ENCODE data around the gene DSP.

DSP gene

DNA sequence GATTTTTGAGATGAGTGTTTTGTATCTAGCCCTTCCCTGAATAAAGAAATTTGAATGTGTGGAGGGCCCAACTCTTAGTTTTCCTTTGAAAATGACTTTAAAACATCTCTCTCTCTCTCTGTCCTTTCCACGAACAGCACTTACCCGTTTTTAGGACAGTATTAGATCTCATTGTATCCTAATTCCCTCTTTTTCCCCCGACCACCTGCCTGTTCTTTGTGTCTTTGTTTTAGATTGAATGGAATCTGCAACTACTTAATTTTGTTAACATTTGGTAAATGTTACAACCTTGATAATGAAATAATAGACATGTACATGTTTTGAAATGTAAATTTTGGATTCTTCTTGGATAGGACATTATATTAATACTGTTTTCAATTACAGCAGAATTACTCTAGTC lies 3.1 kb downstream of the DSP start:
- peak overlapping the region; percentile 37 to 76 for H3K4me3 ChIP-seq (ENCODE audit: low read depth in 1 of 2, low read length in 2 of 2)
- H3K9ac ChIP-seq (ENCODE audit: low read depth in 1 of 2, low read length in 2 of 2) = peak overlapping the region; percentile 59 to 98
- H3K9me3 ChIP-seq (ENCODE audit: control insufficient read depth in 1 of 2, low read length in 2 of 2) = no peaks in the 10 kb centered on the region
- no peaks in the 10 kb centered on the region for H3K36me3 ChIP-seq (ENCODE audit: control insufficient read depth in 1 of 2, insufficient read depth in 2 of 2, low read length in 2 of 2)
- H3K4me1 ChIP-seq (ENCODE audit: control insufficient read depth in 1 of 2, insufficient read depth in 2 of 2, low read length in 2 of 2) = peaks cover 13 to 28% of the 10 kb centered on the region in 2 donors
- H3K27ac ChIP-seq (ENCODE audit: low read depth, low read length) = no peak overlapping the region
- peaks cover 2 to 6% of the 10 kb centered on the region in 2 donors for H3K27me3 ChIP-seq (ENCODE audit: control insufficient read depth in 1 of 2, insufficient read depth in 2 of 2, low read length in 2 of 2)

DNA sequence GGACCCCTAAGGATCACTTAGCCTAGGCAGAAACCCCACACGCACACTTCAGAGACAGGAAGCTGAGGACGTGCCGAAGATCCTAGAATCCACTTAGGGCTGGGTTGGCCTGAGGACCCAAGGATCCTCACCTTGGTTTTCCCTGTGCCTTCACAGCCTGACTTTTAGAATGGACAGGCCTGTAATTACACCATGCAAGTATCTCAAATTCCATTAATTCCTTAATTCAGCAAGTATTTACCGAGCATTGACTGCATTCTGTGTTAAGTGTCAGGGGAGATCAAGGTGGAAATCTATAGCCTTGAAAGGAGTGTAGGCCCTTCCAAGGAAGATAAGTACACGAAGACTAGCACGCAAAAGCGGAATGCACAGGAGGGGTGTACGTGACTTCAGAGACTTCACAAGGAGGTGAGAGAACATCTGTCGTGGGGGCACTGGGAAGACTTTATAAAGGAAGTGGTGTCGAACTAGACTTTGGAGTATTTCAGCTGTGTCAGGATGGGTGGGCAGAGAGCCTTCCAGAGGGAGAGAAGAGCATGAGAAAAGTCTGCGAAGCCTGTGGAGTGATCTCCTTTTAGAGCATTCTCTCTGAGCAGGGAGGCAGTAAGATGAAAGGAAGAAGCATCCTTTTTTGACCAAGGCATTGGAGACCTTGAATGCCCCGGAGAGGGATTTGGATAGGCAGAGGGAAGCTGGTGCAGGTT lies 4.0 kb downstream of the DSP start:
- peaks cover 2 to 4% of the 10 kb centered on the region in 2 donors for H3K27me3 ChIP-seq (ENCODE audit: control insufficient read depth in 1 of 2, insufficient read depth in 2 of 2, low read length in 2 of 2)
- H3K27ac ChIP-seq (ENCODE audit: low read depth, low read length) = peak overlapping the region; percentile 30
- peak overlapping the region; percentile 7 to 98 for H3K9ac ChIP-seq (ENCODE audit: low read depth in 1 of 2, low read length in 2 of 2)
- H3K4me3 ChIP-seq (ENCODE audit: low read depth in 1 of 2, low read length in 2 of 2) = peak overlapping the region; percentile 37 to 76
- H3K36me3 ChIP-seq (ENCODE audit: control insufficient read depth in 1 of 2, insufficient read depth in 2 of 2, low read length in 2 of 2) = no peaks in the 10 kb centered on the region
- no peaks in the 10 kb centered on the region for H3K9me3 ChIP-seq (ENCODE audit: control insufficient read depth in 1 of 2, low read length in 2 of 2)
- H3K4me1 ChIP-seq (ENCODE audit: control insufficient read depth in 1 of 2, insufficient read depth in 2 of 2, low read length in 2 of 2) = peaks cover 14 to 32% of the 10 kb centered on the region in 2 donors

DNA sequence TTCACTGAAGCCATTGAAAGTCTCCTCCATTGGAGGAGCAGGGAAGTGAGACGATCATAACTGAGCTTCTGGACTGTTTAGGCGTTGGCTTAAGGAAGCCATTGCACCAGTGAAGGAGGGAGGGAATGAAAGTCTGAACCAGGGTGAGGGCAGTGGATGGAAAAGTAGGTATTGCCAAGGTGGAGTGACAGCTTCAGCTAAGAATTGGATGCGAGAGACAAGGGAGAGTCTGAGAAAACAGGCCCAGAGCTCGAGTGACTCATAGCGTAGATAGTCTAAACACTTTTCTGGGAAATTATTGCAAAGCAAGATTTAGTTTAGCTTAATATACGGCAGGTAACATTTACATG lies 4.5 kb downstream of the DSP start:
- H3K4me1 ChIP-seq (ENCODE audit: control insufficient read depth in 1 of 2, insufficient read depth in 2 of 2, low read length in 2 of 2) = peaks cover 14 to 33% of the 10 kb centered on the region in 2 donors
- no peaks in the 10 kb centered on the region for H3K36me3 ChIP-seq (ENCODE audit: control insufficient read depth in 1 of 2, insufficient read depth in 2 of 2, low read length in 2 of 2)
- H3K27ac ChIP-seq (ENCODE audit: low read depth, low read length) = no peak overlapping the region
- peaks cover 2 to 3% of the 10 kb centered on the region in 2 donors for H3K27me3 ChIP-seq (ENCODE audit: control insufficient read depth in 1 of 2, insufficient read depth in 2 of 2, low read length in 2 of 2)
- H3K9me3 ChIP-seq (ENCODE audit: control insufficient read depth in 1 of 2, low read length in 2 of 2) = no peaks in the 10 kb centered on the region
- peak overlapping the region; percentile 7 to 98 for H3K9ac ChIP-seq (ENCODE audit: low read depth in 1 of 2, low read length in 2 of 2)
- peak overlapping the region; percentile 37 to 76 for H3K4me3 ChIP-seq (ENCODE audit: low read depth in 1 of 2, low read length in 2 of 2)

DNA sequence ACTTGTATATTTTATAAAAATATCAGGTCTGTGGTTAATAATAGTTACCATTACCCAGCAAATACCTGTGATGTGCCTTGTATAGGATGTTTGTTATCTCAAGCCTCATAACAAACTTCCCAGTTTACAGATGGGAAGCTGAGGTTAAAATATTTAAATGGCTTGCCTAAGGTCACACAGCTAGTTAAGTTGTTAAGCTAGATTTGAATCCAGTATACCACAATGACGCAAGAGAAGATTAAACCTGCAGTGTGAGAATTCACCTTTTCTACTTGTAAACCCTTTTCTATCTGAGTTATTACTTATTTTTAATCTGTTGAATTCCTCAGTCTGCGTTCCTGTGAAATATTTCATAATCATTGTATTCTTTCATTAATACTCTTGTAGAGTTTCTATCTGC lies 4.9 kb downstream of the DSP start:
- peaks cover 14 to 33% of the 10 kb centered on the region in 2 donors for H3K4me1 ChIP-seq (ENCODE audit: control insufficient read depth in 1 of 2, insufficient read depth in 2 of 2, low read length in 2 of 2)
- H3K27me3 ChIP-seq (ENCODE audit: control insufficient read depth in 1 of 2, insufficient read depth in 2 of 2, low read length in 2 of 2) = peaks cover 2 to 3% of the 10 kb centered on the region in 2 donors
- no peaks in the 10 kb centered on the region for H3K9me3 ChIP-seq (ENCODE audit: control insufficient read depth in 1 of 2, low read length in 2 of 2)
- peak overlapping the region in 1 of 2 donors; percentile 76 for H3K4me3 ChIP-seq (ENCODE audit: low read depth in 1 of 2, low read length in 2 of 2)
- no peak overlapping the region for H3K27ac ChIP-seq (ENCODE audit: low read depth, low read length)
- H3K9ac ChIP-seq (ENCODE audit: low read depth in 1 of 2, low read length in 2 of 2) = peak overlapping the region; percentile 8 to 28
- no peaks in the 10 kb centered on the region for H3K36me3 ChIP-seq (ENCODE audit: control insufficient read depth in 1 of 2, insufficient read depth in 2 of 2, low read length in 2 of 2)

DNA sequence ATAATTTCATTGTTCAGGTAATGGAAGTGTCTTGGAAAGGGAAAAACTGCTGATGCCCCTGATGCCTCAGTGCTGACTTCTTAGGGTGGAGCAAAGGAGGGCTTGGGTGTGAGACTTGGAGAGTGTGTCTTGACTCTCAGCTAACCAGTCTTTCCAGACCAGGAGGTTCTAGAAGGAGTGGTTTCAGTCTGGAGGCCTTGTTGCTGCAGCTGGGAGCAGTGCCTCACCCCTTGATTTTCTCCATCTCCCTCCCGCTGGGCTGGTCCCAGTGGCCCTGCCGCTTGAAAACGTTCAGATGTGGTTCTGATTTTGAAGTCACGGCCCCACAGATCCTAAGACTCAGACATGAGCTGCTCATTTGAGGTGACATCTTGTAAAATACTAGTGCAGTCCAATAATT lies 5.4 kb downstream of the DSP start:
- H3K9ac ChIP-seq (ENCODE audit: low read depth in 1 of 2, low read length in 2 of 2) = peak overlapping the region; percentile 8 to 28
- no peaks in the 10 kb centered on the region for H3K36me3 ChIP-seq (ENCODE audit: control insufficient read depth in 1 of 2, insufficient read depth in 2 of 2, low read length in 2 of 2)
- peaks cover 14 to 38% of the 10 kb centered on the region in 2 donors for H3K4me1 ChIP-seq (ENCODE audit: control insufficient read depth in 1 of 2, insufficient read depth in 2 of 2, low read length in 2 of 2)
- H3K27me3 ChIP-seq (ENCODE audit: control insufficient read depth in 1 of 2, insufficient read depth in 2 of 2, low read length in 2 of 2) = peaks cover 0 to 2% of the 10 kb centered on the region in 2 donors
- H3K9me3 ChIP-seq (ENCODE audit: control insufficient read depth in 1 of 2, low read length in 2 of 2) = no peaks in the 10 kb centered on the region
- H3K27ac ChIP-seq (ENCODE audit: low read depth, low read length) = no peak overlapping the region
- no peak overlapping the region for H3K4me3 ChIP-seq (ENCODE audit: low read depth in 1 of 2, low read length in 2 of 2)

DNA sequence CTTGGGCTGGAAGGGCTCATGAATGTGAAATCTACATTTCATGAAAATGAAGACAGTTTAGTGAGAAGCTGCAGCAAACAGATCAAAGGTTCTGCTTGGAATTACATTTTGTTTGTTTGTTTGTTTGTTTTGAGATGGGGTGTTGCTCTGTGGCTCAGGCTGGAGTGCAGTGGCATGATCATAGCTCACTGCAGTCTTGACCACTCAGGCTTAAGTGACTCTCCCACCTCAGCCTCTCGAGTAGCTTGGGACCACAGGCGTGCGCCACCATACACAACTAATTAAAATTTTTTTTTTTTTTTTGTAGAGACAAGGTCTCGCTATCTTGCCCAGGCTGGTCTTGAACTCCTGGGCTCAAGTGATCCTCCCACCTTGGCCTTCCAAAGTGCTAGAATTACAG lies 5.8 kb downstream of the DSP start:
- H3K27ac ChIP-seq (ENCODE audit: low read depth, low read length) = no peak overlapping the region
- H3K4me1 ChIP-seq (ENCODE audit: control insufficient read depth in 1 of 2, insufficient read depth in 2 of 2, low read length in 2 of 2) = peaks cover 14 to 38% of the 10 kb centered on the region in 2 donors
- H3K9me3 ChIP-seq (ENCODE audit: control insufficient read depth in 1 of 2, low read length in 2 of 2) = no peaks in the 10 kb centered on the region
- no peak overlapping the region for H3K4me3 ChIP-seq (ENCODE audit: low read depth in 1 of 2, low read length in 2 of 2)
- H3K9ac ChIP-seq (ENCODE audit: low read depth in 1 of 2, low read length in 2 of 2) = peak overlapping the region; percentile 8 to 28
- peaks cover 0 to 2% of the 10 kb centered on the region in 2 donors for H3K27me3 ChIP-seq (ENCODE audit: control insufficient read depth in 1 of 2, insufficient read depth in 2 of 2, low read length in 2 of 2)
- no peaks in the 10 kb centered on the region for H3K36me3 ChIP-seq (ENCODE audit: control insufficient read depth in 1 of 2, insufficient read depth in 2 of 2, low read length in 2 of 2)

DNA sequence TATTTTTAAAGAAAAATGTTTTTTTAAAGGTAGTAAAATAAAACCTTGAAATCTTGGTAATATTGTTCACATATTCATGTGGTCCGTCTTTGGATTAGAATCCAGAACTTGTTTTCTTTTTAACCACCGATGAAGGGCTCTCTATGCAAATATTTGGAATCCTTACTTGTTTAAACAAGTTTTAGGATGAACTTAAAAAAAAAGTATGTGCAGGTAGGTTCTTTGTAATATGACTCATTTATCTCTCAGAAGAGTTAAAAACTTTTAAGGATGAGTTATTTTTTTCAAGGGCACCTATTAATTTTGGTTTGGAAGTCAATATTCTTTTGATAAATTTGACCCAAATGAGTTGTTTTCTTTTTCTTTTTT lies 8.9 kb downstream of the DSP start:
- no peaks in the 10 kb centered on the region for H3K9me3 ChIP-seq (ENCODE audit: control insufficient read depth in 1 of 2, low read length in 2 of 2)
- H3K9ac ChIP-seq (ENCODE audit: low read depth in 1 of 2, low read length in 2 of 2) = no peak overlapping the region
- H3K4me1 ChIP-seq (ENCODE audit: control insufficient read depth in 1 of 2, insufficient read depth in 2 of 2, low read length in 2 of 2) = peaks cover 21 to 47% of the 10 kb centered on the region in 2 donors
- no peak overlapping the region for H3K27ac ChIP-seq (ENCODE audit: low read depth, low read length)
- peaks cover 0 to 2% of the 10 kb centered on the region in 2 donors for H3K27me3 ChIP-seq (ENCODE audit: control insufficient read depth in 1 of 2, insufficient read depth in 2 of 2, low read length in 2 of 2)
- no peaks in the 10 kb centered on the region for H3K36me3 ChIP-seq (ENCODE audit: control insufficient read depth in 1 of 2, insufficient read depth in 2 of 2, low read length in 2 of 2)
- H3K4me3 ChIP-seq (ENCODE audit: low read depth in 1 of 2, low read length in 2 of 2) = no peak overlapping the region

DNA sequence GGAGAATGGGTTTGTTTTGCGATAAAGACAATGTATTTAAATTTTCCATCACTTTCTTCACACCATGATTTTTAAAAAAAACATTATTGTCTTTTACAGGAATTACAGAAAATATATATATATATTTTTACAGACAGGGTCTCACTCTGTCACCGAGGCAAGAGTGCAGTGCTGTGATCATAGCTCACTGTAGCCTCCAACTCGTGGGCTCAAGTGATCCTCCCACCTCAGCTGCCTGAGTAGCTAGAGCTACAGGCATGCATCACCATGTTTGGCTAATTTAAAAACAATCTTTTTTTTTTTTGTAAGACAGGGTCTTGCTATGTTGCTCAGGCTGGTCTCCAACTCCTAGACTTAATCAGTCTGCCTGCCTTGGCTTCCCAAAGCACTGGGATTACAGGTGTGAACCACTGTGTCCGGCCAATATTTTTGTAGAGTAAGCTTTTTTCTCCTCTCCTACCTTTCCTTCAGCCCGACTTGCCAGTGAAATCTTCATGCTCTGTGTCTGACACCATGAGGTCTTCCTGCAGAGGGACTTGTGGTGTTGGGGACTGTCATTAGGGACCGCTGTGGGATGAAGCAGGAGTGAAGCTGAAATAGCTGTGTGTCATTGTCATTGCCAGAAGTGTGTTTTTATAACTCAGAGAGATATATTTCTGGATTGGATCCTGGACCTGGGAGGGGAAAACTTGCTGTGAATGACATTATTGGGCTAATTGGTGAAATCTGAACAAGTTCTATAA lies 13.2 kb downstream of the DSP start:
- no peaks in the 10 kb centered on the region for H3K27me3 ChIP-seq (ENCODE audit: control insufficient read depth in 1 of 2, insufficient read depth in 2 of 2, low read length in 2 of 2)
- peaks cover 14 to 29% of the 10 kb centered on the region in 2 donors for H3K4me1 ChIP-seq (ENCODE audit: control insufficient read depth in 1 of 2, insufficient read depth in 2 of 2, low read length in 2 of 2)
- no peak overlapping the region for H3K27ac ChIP-seq (ENCODE audit: low read depth, low read length)
- no peak overlapping the region for H3K9ac ChIP-seq (ENCODE audit: low read depth in 1 of 2, low read length in 2 of 2)
- H3K4me3 ChIP-seq (ENCODE audit: low read depth in 1 of 2, low read length in 2 of 2) = no peak overlapping the region
- H3K9me3 ChIP-seq (ENCODE audit: control insufficient read depth in 1 of 2, low read length in 2 of 2) = no peaks in the 10 kb centered on the region
- peaks cover 15 to 20% of the 10 kb centered on the region in 2 donors for H3K36me3 ChIP-seq (ENCODE audit: control insufficient read depth in 1 of 2, insufficient read depth in 2 of 2, low read length in 2 of 2)

DNA sequence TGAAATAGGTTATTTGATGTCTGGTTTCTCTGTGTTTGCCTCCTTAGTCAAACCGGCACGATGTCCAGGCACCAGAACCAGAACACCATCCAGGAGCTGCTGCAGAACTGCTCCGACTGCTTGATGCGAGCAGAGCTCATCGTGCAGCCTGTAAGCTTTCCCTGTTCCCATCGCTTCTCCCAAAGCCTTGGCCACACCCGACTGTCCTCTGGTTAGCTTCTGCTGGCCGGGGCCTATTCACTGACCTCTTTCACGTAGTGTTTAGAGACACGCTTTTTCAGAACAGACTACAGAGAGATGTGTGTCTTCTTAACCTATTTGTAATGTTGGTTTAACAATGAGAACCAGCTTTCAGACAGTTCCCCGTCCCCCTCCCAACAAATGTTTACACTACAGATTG lies 14.2 kb downstream of the DSP start:
- Histone ChIP-seq H3K4me3 (ENCODE audit: low read depth in 1 of 2, low read length in 2 of 2) (no peak overlapping the region), H3K27me3 (ENCODE audit: control insufficient read depth in 1 of 2, insufficient read depth in 2 of 2, low read length in 2 of 2) (no peaks in the 10 kb centered on the region), H3K36me3 (ENCODE audit: control insufficient read depth in 1 of 2, insufficient read depth in 2 of 2, low read length in 2 of 2) (peaks cover 23 to 24% of the 10 kb centered on the region in 2 donors), H3K9ac (ENCODE audit: low read depth in 1 of 2, low read length in 2 of 2) (no peak overlapping the region), H3K9me3 (ENCODE audit: control insufficient read depth in 1 of 2, low read length in 2 of 2) (no peaks in the 10 kb centered on the region), H3K27ac (ENCODE audit: low read depth, low read length) (no peak overlapping the region), H3K4me1 (ENCODE audit: control insufficient read depth in 1 of 2, insufficient read depth in 2 of 2, low read length in 2 of 2) (peaks cover 14 to 30% of the 10 kb centered on the region in 2 donors)

DNA sequence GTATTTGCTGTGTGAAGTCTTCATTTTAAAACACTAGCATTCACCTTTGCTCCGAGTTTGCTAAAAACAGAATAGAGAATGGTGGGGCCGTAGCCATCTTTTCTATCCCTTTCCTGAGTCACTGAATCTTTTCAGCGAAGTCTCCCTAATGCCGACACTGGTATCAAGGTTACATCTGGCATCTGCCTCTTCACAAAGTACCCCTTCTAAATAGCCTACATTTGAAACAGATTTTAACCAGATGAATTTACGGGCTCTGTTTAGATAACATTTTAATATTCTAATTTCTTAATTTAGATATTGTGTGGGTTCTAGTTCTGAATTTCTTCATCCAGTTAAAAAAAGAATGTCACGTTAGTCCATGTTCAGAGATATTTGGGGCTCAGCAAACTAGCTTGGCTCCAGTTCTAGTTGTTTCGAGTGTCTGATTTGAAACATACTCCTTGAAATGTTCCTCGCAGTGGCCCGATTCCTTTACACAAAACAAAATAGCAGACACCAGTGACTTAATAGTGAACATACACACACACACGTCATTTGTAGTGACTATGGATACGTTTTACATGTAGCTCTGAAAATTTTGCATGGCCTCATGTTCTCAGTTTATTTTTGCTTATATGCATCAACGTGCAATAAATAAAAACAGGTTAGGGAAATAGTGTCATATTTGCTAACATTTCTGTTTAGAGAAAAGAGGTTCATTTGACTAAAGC lies 15.1 kb downstream of the DSP start:
- Histone ChIP-seq H3K9me3 (ENCODE audit: control insufficient read depth in 1 of 2, low read length in 2 of 2) (no peaks in the 10 kb centered on the region), H3K27ac (ENCODE audit: low read depth, low read length) (no peak overlapping the region), H3K9ac (ENCODE audit: low read depth in 1 of 2, low read length in 2 of 2) (no peak overlapping the region), H3K27me3 (ENCODE audit: control insufficient read depth in 1 of 2, insufficient read depth in 2 of 2, low read length in 2 of 2) (no peaks in the 10 kb centered on the region), H3K4me3 (ENCODE audit: low read depth in 1 of 2, low read length in 2 of 2) (no peak overlapping the region), H3K4me1 (ENCODE audit: control insufficient read depth in 1 of 2, insufficient read depth in 2 of 2, low read length in 2 of 2) (peaks cover 17 to 29% of the 10 kb centered on the region in 2 donors), H3K36me3 (ENCODE audit: control insufficient read depth in 1 of 2, insufficient read depth in 2 of 2, low read length in 2 of 2) (peaks cover 23 to 24% of the 10 kb centered on the region in 2 donors)
